MG63 (cell line): ENCODE data around the gene SERTAD4. TPM values are rescaled to one million over a fixed set of nuclear protein-coding genes. Genes with fewer than 3 reads are reported as not detected.

Experiments used
- DNase-seq: peaks from one replicate; pipeline ENCODE4 v3.0.0-alpha.2; 2020
- H3K27me3 ChIP-seq: fragments of 250-450 bp; sonication (Bioruptor Pico); 2 replicates; pipeline ENCODE4 v1.5.1; 2020; ENCODE audit warnings: mild to moderate bottlenecking, moderate library complexity
- H3K36me3 ChIP-seq: fragments of 250-450 bp; sonication (Bioruptor Pico); 2 replicates; pipeline ENCODE4 v1.5.1; 2020; ENCODE audit warnings: mild to moderate bottlenecking, moderate library complexity
- H3K4me3 ChIP-seq: fragments of 250-450 bp; sonication (Bioruptor Pico); 2 replicates; pipeline ENCODE4 v1.5.1; 2020; ENCODE audit warnings: mild to moderate bottlenecking, moderate library complexity
- H3K9me3 ChIP-seq: fragments of 250-450 bp; sonication (Bioruptor Pico); 2 replicates; pipeline ENCODE4 v1.5.1; 2020; ENCODE audit warnings: mild to moderate bottlenecking, moderate library complexity
- total RNA-seq: library from RNA; depleted of rRNA; stranded (reverse); fragments of >200 nt; shearing (Covaris generic); gene quantifications from 2 replicates; pipeline ENCODE4 v1.2.3, GENCODE V29; 2014; ENCODE audit warnings: low replicate concordance; rRNA removed

SERTAD4 gene
- total RNA-seq, 1 experiment from 2014 or later: not detected

DNA sequence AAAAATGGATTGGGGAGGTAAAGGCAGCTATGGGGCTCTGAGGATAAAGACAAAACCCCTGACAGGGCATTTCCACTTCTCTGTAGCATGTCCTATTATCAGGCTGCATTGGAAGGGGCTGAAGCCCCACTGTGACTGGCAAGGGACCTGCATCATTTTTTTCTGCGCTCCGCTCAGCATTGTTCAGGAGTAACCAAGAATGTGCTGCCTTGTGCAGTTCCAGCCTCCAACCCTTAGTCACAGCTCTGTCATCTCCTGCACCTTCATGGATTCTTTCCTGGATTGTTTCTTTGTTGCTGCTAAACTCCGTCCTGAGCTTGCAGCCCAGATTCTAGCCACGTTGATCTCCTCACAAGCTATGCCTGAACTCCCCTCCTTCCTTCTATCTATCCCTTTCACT lies 37.4 kb downstream of the SERTAD4 start:
- H3K36me3 ChIP-seq: no peaks in the 10 kb centered on the region
- H3K27me3 ChIP-seq: peaks cover 11% of the 10 kb centered on the region; the same call in 1 of the 2 replicates
- no peak overlapping the region for H3K4me3 ChIP-seq
- no peaks in the 10 kb centered on the region for H3K9me3 ChIP-seq
- DNase-seq: no peak

DNA sequence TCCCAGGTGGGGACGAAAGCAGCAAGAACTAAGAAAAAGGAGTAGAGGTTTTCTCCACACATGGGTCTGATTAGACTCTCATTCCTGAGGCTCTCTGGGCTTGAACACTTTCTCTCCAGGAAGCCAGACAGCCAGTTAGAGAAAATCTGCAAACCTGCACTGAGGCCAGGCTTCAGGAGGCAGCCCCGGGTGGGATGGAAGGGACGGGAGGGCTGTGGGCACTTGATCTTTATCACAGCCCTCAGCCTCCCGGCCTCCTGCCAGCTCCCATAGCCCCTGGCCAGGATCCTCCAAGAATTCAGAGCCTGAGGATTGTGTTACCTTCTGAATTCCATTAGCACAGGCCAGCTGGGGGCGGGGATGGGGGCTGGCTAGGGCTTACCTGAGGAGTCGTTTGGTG lies 40.1 kb downstream of the SERTAD4 start:
- no peak for DNase-seq
- H3K27me3 ChIP-seq: peaks cover 11% of the 10 kb centered on the region; the same call in 1 of the 2 replicates
- no peaks in the 10 kb centered on the region for H3K9me3 ChIP-seq
- no peaks in the 10 kb centered on the region for H3K36me3 ChIP-seq
- no peak overlapping the region for H3K4me3 ChIP-seq

DNA sequence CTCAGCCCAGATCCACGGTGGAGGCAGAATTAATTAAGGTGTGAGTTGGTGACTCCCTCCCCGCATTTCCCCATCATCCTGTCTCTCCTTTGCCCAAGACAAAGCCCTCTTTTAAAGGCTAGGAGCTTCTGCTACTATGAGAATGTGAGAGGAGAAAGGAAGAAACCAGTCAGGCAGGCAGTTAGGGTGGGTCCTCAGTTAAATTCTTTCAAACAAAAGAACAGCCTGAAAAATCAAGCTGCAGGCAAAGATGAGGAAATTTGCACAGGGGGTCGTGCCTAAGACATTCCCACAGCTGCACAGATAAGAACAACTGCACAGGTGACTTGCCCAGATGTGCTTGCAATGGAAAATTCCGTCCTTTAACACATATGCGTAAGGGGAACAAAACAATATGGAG lies 47.6 kb downstream of the SERTAD4 start:
- Histone ChIP-seq H3K27me3 (peaks cover 3% of the 10 kb centered on the region), H3K36me3 (no peaks in the 10 kb centered on the region), H3K4me3 (no peak overlapping the region), H3K9me3 (peaks cover 5% of the 10 kb centered on the region)
- DNase-seq: no peak

DNA sequence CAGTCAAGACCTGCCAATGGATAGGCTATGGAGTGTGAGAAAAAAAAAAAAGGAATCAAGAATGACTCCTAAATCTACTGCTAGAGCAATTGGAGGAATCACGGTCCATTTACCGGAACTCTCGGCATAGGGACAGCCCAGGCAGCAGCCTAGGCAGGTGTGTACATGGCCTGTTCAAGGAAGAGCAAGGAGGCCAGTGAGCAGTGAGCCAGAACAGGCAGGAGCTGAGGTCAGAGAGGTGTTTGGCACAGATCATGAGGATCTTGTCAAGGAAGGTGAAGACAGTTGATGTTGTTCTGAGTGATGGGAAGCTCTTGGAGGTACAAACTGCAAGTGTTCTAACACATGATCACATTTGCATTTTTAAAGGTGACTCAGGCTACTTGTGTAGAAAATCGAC lies 55.5 kb downstream of the SERTAD4 start:
- DNase-seq: no peak
- Histone ChIP-seq H3K4me3 (no peak overlapping the region), H3K36me3 (no peaks in the 10 kb centered on the region), H3K27me3 (peaks cover 15% of the 10 kb centered on the region), H3K9me3 (no peaks in the 10 kb centered on the region)

DNA sequence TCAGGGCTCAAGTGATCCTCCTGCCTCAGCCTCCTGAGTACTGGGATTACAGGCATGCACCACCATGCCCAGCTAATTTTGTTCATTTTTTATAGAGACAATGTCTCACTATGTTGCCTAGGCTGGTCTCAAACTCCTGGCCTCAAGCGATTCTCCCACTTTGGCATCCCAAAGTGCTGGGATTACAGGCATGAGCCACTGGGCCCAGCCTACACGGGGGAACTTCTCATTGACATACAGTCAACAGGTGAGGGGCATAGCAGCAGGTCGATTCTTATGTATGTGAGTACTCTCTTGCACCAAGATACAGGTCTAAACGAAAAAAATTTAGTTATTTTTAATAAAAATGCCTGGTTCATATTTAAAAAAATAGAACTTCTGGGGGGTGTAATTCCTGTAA lies 56.7 kb downstream of the SERTAD4 start:
- no peaks in the 10 kb centered on the region for H3K36me3 ChIP-seq
- no peak for DNase-seq
- no peaks in the 10 kb centered on the region for H3K9me3 ChIP-seq
- peaks cover 15% of the 10 kb centered on the region for H3K27me3 ChIP-seq
- H3K4me3 ChIP-seq: no peak overlapping the region

DNA sequence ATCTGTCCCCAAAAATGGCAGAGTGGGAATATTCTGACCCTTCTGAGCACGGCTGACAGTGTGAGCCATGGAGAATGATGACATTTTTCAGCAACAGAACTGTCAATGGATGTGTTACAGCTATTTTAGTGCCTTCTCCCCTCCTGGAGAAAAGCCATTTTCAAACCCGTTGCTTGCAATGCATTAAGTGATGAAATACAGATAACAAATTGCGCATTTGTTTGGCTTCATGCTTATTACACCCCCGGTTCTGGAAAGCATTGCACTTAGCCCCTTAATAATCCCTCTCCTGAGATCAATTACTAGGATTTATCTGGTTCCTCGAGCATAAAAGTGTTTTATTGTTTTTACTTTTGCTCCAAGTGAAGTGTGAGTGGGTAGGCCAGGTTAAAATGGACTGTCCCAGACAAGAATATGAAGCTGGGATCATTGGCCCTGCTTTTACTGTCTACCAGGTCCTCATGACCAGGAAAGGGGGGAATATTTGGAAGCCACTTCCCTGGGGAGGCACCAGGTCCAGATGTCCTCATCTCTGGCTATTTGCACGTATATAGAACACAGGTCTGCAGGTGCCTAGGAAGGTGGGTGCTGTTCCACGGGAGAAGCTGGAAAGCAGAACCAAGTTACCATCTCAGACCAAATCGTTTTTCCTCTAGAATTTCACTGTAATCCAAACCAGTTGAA lies 58.6 kb downstream of the SERTAD4 start:
- no peak for DNase-seq
- Histone ChIP-seq H3K27me3 (peaks cover 5% of the 10 kb centered on the region), H3K9me3 (no peaks in the 10 kb centered on the region), H3K4me3 (no peak overlapping the region), H3K36me3 (no peaks in the 10 kb centered on the region)

DNA sequence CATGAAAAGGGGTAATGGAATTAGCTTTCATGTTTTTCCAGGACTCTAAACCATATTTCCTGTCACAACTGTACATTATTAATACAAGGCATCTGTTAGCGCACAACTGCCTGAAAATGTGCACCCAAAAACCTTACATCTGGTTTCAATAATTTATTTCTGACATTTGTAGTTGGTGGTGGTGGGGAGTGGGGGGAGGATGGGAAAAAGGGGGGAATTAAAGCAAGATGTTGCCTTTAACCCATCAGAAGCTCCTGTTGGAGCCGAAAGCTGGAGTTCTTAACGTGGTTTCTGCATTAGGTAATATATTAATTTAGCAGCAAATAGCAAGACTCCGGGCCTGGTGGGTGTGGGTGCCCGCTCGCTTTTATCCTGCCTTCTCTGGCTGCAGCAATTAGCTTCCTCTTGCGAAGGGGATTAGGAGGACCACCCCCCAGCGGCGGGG lies 59.2 kb downstream of the SERTAD4 start:
- Histone ChIP-seq H3K4me3 (no peak overlapping the region), H3K27me3 (peaks cover 5% of the 10 kb centered on the region; the same call in 1 of the 2 replicates), H3K9me3 (no peaks in the 10 kb centered on the region), H3K36me3 (no peaks in the 10 kb centered on the region)
- no peak for DNase-seq

DNA sequence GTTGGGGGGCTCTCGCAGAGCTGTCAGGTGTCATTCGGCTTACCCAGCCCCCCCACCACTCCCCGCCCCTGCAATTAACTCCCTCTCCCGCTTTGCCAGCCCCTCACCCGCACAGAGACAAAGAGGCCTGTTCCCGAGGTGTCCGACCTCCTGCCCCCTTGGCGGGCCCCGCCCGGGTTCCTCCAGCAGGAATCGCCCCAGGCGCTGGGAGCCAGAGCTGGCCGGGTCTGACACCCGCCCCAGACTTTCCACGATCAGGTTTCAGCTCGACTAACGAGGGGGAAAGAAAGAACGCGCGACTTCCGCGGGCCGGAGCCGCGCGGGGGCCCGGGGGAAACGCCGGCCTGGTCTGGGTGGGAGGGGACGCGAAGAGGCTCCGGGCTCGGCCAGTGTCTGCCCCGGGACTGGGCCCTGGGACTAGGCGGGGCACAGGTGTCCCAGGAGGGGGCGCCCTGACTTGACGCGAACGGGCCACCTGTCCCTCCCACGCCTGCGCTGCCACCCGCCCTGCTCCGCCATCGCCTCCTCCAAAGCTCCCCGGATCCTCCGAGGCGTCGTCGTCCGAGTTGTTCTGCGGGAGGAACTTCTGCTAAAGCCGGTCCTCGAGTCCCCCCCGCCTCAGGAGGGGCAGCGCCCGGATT lies 59.8 kb downstream of the SERTAD4 start:
- no peak for DNase-seq
- no peaks in the 10 kb centered on the region for H3K36me3 ChIP-seq
- 0 out of 2 replicates have a peak overlapping the region, but pooled peaks have one; percentile 3 for H3K4me3 ChIP-seq
- no peaks in the 10 kb centered on the region for H3K9me3 ChIP-seq
- peaks cover 5% of the 10 kb centered on the region; the same call in 1 of the 2 replicates for H3K27me3 ChIP-seq

DNA sequence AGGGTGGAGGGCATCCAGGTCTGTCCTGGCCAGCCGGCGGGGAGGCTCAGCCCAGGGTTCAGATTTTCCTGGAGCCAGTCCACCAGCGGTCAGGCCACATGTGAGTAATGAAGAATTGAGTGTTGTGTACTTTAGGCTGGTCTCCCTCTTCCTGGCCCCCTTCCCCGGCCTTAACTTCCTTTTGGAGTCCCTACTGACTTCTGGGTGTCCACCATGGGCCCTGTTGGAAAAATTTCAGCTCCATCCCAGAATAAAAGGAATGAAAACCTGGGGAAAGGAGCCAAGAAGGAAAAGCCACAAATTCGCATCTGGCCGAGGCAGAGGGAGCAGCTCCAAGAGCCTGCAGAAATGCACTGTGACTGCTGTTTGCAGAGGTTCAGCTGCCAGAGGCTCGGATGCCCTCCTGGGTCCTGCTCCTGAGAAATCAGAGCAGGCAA lies 60.6 kb downstream of the SERTAD4 start:
- Histone ChIP-seq H3K36me3 (no peaks in the 10 kb centered on the region), H3K9me3 (no peaks in the 10 kb centered on the region), H3K4me3 (no peak overlapping the region), H3K27me3 (peaks cover 5% of the 10 kb centered on the region; the same call in 1 of the 2 replicates)
- peak; percentile 95 for DNase-seq

DNA sequence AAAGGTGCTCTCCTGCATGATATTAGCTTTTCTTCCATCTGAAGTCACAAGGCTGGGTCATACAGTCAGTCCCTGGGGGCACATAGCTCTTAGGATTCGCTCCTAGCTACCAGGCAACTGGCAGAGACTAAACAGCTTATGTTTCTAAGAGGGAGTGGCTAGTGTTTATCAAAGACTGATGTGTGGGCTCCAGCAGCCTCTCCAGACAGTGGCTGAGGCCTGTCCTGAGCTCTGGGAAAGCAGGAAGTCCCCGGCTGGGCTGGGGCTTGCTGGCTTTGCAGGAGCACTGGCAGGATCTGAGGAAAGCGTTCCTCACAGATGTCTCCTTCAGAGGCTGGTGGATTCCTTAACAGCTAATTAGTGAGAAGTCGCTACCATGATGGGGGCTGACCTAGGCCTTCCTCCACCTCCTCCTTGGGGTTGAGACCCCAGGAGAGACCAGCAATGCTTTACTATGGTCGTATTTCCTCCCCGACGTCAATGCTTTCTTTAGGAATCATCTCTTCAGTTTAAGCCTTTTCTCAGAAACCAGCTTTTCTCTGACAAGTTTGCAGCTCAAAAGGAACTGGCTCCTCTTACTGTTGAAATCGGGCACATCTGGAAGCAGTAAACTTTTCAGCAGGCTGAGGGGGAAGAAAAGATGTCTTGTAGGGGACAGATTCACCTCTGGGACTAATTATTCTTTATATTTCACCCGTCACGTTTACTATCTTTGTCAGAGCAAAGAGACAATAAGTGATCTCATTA lies 62.6 kb downstream of the SERTAD4 start:
- DNase-seq: no peak
- H3K4me3 ChIP-seq: no peak overlapping the region

More for the DNA sequence above, 62.6 kb downstream of the SERTAD4 start:
- no peaks in the 10 kb centered on the region for H3K36me3 ChIP-seq
- no peaks in the 10 kb centered on the region for H3K9me3 ChIP-seq
- peaks cover 5% of the 10 kb centered on the region; the same call in 1 of the 2 replicates for H3K27me3 ChIP-seq

Other genes with a start within 250 kb of the SERTAD4 start
- gene HHAT, start 96.1 kb downstream of the SERTAD4 start, total RNA-seq: 0.30 and 5.3 TPM in 2 replicates